ENCODE measurements around the gene MDM4.

MDM4 gene

DNA sequence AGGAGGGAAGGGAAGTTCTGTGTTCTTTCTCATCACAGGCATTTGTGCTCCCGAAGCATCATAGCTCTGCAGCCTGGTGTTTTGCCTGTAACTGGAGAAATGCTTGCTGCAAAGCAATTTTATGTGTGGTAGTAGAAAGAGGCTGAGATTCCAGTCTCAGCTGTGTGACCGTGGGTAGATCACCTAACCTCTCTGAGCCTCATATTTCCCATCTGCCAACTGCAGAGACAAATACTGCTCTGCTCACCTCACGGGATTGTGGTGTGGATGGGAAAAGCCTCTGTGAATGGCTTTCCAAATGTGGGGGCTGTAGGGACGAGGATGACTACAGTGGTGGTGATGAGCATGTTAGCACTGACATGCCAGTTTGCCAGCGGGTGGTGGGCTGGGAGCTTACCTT lies 84.0 kb downstream of the MDM4 start:
- Histone ChIP-seq H4K20me1 (ENCODE audit: insufficient read depth, low read length) (no peaks in the 10 kb centered on the region), H3K36me3 (replicated peaks; ENCODE audit: insufficient read depth, low read length) (no peaks in the 10 kb centered on the region), H3K4me1 (ENCODE audit: low read length) (no peaks in the 10 kb centered on the region), H3K4me2 (ENCODE audit: low read depth, low read length) (no peak overlapping the region), H3K9ac (ENCODE audit: low read length) (no peak overlapping the region), H3K9me3 (replicated peaks; ENCODE audit: insufficient read depth, low read length) (no peaks in the 10 kb centered on the region), H3K9me2 (replicated peaks; ENCODE audit: insufficient read depth, low read length) (no peaks in the 10 kb centered on the region), H2AFZ (ENCODE audit: low read length) (no peak overlapping the region), H3F3A (ENCODE audit: insufficient read depth, low read length) (no peaks in the 10 kb centered on the region), H3K79me2 (ENCODE audit: low read length) (no peaks in the 10 kb centered on the region), H3K4me3 (ENCODE audit: low read length) (no peak overlapping the region), H3K27me3 (replicated peaks; ENCODE audit: insufficient read depth, low read length) (no peaks in the 10 kb centered on the region), H3K27ac (ENCODE audit: low read length) (no peak overlapping the region)
- no peak for DNase-seq
- no peak for TF ChIP-seq EZH2 (optimal IDR thresholded peaks at IDR 0.05; ENCODE audit: low read depth, low read length)
- no peak for TF ChIP-seq EZH2phosphoT487 (IDR thresholded peaks at IDR 0.05; ENCODE audit: low read length)
- TF ChIP-seq CTCF (IDR thresholded peaks at IDR 0.05; ENCODE audit: low read length) = no peak

- H4K20me1 ChIP-seq (ENCODE audit: insufficient read depth, low read length) = no peaks in the 10 kb centered on the region
- H2AFZ ChIP-seq (ENCODE audit: low read length) = no peak overlapping the region
- no peaks in the 10 kb centered on the region for H3K36me3 ChIP-seq (replicated peaks; ENCODE audit: insufficient read depth, low read length)
- no peak overlapping the region for H3K27ac ChIP-seq (ENCODE audit: low read length)
- H3K4me2 ChIP-seq (ENCODE audit: low read depth, low read length) = no peak overlapping the region
- H3K9me3 ChIP-seq (replicated peaks; ENCODE audit: insufficient read depth, low read length) = no peaks in the 10 kb centered on the region
- no peaks in the 10 kb centered on the region for H3F3A ChIP-seq (ENCODE audit: insufficient read depth, low read length)
- DNase-seq = no peak
- H3K4me3 ChIP-seq (ENCODE audit: low read length) = no peak overlapping the region
- H3K9me2 ChIP-seq (replicated peaks; ENCODE audit: insufficient read depth, low read length) = no peaks in the 10 kb centered on the region
- H3K9ac ChIP-seq (ENCODE audit: low read length) = no peak overlapping the region
- no peaks in the 10 kb centered on the region for H3K79me2 ChIP-seq (ENCODE audit: low read length)
- H3K27me3 ChIP-seq (replicated peaks; ENCODE audit: insufficient read depth, low read length) = no peaks in the 10 kb centered on the region
- TF ChIP-seq CTCF (IDR thresholded peaks at IDR 0.05; ENCODE audit: low read length) (no peak; the same call in 1 of the 2 replicates), EZH2 (optimal IDR thresholded peaks at IDR 0.05; ENCODE audit: low read depth, low read length) (no peak), EZH2phosphoT487 (IDR thresholded peaks at IDR 0.05; ENCODE audit: low read length) (no peak)
- no peaks in the 10 kb centered on the region for H3K4me1 ChIP-seq (ENCODE audit: low read length)
Observed at GRCh38 chr1:204600968-204601367, 84.8 kb downstream of the MDM4 start.

DNA sequence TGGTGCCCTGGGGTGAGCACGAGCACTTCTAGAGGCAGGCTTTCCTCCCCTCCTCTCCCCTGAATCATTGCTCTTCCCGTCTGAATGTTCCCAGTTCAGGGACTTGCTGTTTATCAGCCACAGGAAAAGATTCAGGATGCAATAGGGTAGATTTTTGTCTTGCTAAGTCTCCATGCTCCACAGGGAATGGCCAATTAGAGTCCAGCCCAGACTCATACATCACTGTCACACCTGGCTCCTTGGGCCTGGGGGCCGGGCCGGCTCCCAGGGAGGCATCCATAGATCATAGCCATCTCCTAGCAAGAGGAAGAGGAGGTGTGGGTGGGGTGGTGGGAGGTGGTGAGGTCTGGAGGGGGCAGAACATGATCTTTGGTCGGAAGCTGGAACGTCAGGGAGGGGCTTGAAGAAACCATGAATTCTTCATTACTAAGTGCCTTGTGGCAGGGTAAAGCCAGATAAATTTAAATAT lies 85.9 kb downstream of the MDM4 start:
- H3K27me3 ChIP-seq (replicated peaks; ENCODE audit: insufficient read depth, low read length) = no peaks in the 10 kb centered on the region

More for the DNA sequence above, 85.9 kb downstream of the MDM4 start:
- no peak overlapping the region for H3K4me2 ChIP-seq (ENCODE audit: low read depth, low read length)
- no peaks in the 10 kb centered on the region for H3F3A ChIP-seq (ENCODE audit: insufficient read depth, low read length)
- H4K20me1 ChIP-seq (ENCODE audit: insufficient read depth, low read length) = no peaks in the 10 kb centered on the region
- H3K36me3 ChIP-seq (replicated peaks; ENCODE audit: insufficient read depth, low read length) = no peaks in the 10 kb centered on the region
- no peak for DNase-seq
- no peak overlapping the region for H2AFZ ChIP-seq (ENCODE audit: low read length)
- H3K79me2 ChIP-seq (ENCODE audit: low read length) = no peaks in the 10 kb centered on the region
- no peaks in the 10 kb centered on the region for H3K4me1 ChIP-seq (ENCODE audit: low read length)
- no peak for TF ChIP-seq EZH2 (optimal IDR thresholded peaks at IDR 0.05; ENCODE audit: low read depth, low read length)
- TF ChIP-seq EZH2phosphoT487 (IDR thresholded peaks at IDR 0.05; ENCODE audit: low read length) = no peak
- TF ChIP-seq CTCF (IDR thresholded peaks at IDR 0.05; ENCODE audit: low read length) = no peak
- H3K27ac ChIP-seq (ENCODE audit: low read length) = no peak overlapping the region
- no peak overlapping the region for H3K9ac ChIP-seq (ENCODE audit: low read length)
- no peaks in the 10 kb centered on the region for H3K9me2 ChIP-seq (replicated peaks; ENCODE audit: insufficient read depth, low read length)
- no peak overlapping the region for H3K4me3 ChIP-seq (ENCODE audit: low read length)
- H3K9me3 ChIP-seq (replicated peaks; ENCODE audit: insufficient read depth, low read length) = no peaks in the 10 kb centered on the region
